Measurements from ENCODE around the gene PHF2. TPM values are rescaled to one million over a fixed set of nuclear protein-coding genes. Genes with fewer than 3 reads are reported as not detected.

Gene PHF2
- total RNA-seq, 1 experiment from 2014 or later, result 17.4 TPM

- Histone ChIP-seq H2BK5ac (ENCODE audit: insufficient read length, low read length) (no peak overlapping the region), H3K4me1 (ENCODE audit: insufficient read depth, low read length) (no peaks in the 10 kb centered on the region), H3K4ac (ENCODE audit: low read depth, low read length) (no peak overlapping the region), H2BK120ac (ENCODE audit: low read depth, low read length, poor library complexity, severe bottlenecking) (no peak overlapping the region), H3K9me3 (ENCODE audit: control insufficient read depth, low read depth, low read length) (no peaks in the 10 kb centered on the region), H3K4me2 (ENCODE audit: insufficient read depth, insufficient read length, low read length) (no peak overlapping the region), H4K91ac (ENCODE audit: insufficient read length, low read depth, low read length) (no peak overlapping the region), H3T11ph (ENCODE audit: low read length) (no peak overlapping the region), H3K27me3 (ENCODE audit: insufficient read depth, low read length) (no peaks in the 10 kb centered on the region), H4K20me1 (ENCODE audit: control insufficient read depth, insufficient read depth, insufficient read length) (no peaks in the 10 kb centered on the region), H2BK12ac (ENCODE audit: insufficient read length, low read depth, low read length) (no peak overlapping the region), H3K23ac (ENCODE audit: insufficient read length, low read depth, low read length) (no peak overlapping the region), H3K56ac (ENCODE audit: insufficient read length, low read depth, low read length) (no peak overlapping the region), H4K5ac (ENCODE audit: insufficient read length, low read depth, low read length) (no peak overlapping the region), H3K23me2 (ENCODE audit: insufficient read length, low read depth, low read length, poor library complexity, severe bottlenecking) (no peaks in the 10 kb centered on the region), H3K14ac (ENCODE audit: insufficient read depth, low read length) (no peak overlapping the region), H4K8ac (replicated peaks; ENCODE audit: insufficient read length, low read depth, low read length) (no peak overlapping the region), H2BK20ac (ENCODE audit: low read depth, low read length, poor library complexity, severe bottlenecking) (no peak overlapping the region), H3K79me1 (ENCODE audit: insufficient read depth, low read depth, low read length, poor library complexity, severe bottlenecking) (no peaks in the 10 kb centered on the region), H3K79me2 (ENCODE audit: insufficient read depth, low read length) (no peaks in the 10 kb centered on the region), H3K18ac (ENCODE audit: insufficient read length, low read depth, low read length) (no peak overlapping the region), H3K27ac (ENCODE audit: insufficient read length, low read depth, low read length) (no peak overlapping the region), H3K9ac (ENCODE audit: extremely low read depth, insufficient read length, low read length) (no peak overlapping the region), H2AFZ (ENCODE audit: low read length) (no peak overlapping the region), H2BK15ac (ENCODE audit: low read depth, low read length) (no peak overlapping the region), H2AK5ac (ENCODE audit: insufficient read length, low read length) (no peak overlapping the region)
- H3K9me3 Mint-ChIP-seq, result peaks cover 10 to 18% of the 10 kb centered on the region in 2 experiments; a peak in 4 of 5 replicates
- no peak overlapping the region; a peak in 1 of 7 replicates for H3K27ac Mint-ChIP-seq
- peaks cover 4% of the 10 kb centered on the region for H3K27me3 Mint-ChIP-seq (ENCODE audit: low read depth)
- no peak overlapping the region for H3K4me3 Mint-ChIP-seq
- no peak for TF ChIP-seq CTCF (conservative IDR thresholded peaks at IDR 0.05)
- no CpG with 5 or more reads among the region's 7 CpGs for WGBS (ENCODE audit: extremely low coverage, insufficient read length, low lambda C conversion rate)
- DNase-seq, result no peak
- H3K4me1 Mint-ChIP-seq, result peaks cover 0 to 5% of the 10 kb centered on the region in 2 experiments; a peak in 1 of 4 replicates
- peaks cover 0 to 4% (median 0%) of the 10 kb centered on the region in 3 experiments; a peak in 2 of 7 replicates for H3K36me3 Mint-ChIP-seq (ENCODE audit: insufficient read depth in 1 of 3, low read depth in 3 of 3)
Observed at GRCh38 chr9:93726147-93726546, 149.8 kb downstream of the PHF2 start.

Small RNA genes within 50 kb of the gene (microRNA-seq; reads per million reads assigned to microRNA genes)
- not detected for gene MIR548AU (ENCODE audit: borderline microRNAs expressed)

Other genes with a start within 250 kb of the PHF2 start
- gene FAM120A, start 124.9 kb upstream of the PHF2 start, total RNA-seq (2021), result 57.3 and 57.7 TPM in 2 replicates
- 53.6 and 53.7 TPM in 2 replicates for gene FAM120AOS, start 123.0 kb upstream of the PHF2 start, total RNA-seq (2021)

Data from H9 (cell line).